ENCODE data around the gene TRPV4.

DNA sequence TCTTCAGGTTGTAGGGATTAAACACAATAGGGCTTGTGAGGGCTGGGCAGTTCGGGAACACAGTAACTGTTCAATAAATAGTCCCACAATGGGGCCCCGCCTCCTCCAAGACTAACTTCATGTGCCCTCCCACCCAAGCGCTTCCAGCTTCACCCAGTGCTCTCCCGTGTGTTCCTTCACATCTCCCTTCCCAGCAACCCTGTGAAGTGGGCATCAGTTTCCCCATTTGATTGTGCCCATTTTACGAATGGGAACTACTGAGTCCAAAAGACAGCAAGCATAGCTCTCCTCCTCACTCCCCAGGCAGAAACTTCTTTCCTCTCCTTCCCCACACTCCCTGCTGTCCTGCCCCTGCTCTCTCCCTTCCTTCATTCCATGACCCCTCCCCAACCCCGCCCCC is 6.2 kb upstream of the TRPV4 start:
- TF ChIP-seq CTCF (conservative IDR thresholded peaks at IDR 0.05; ENCODE audit: low read length) (no peak), EZH2phosphoT487 (IDR thresholded peaks at IDR 0.05; ENCODE audit: borderline replicate concordance, low read depth, low read length) (no peak)

Data from OCI-LY7 (cell line).